Measurements from ENCODE around the gene VPREB3. TPM values are rescaled to one million over a fixed set of nuclear protein-coding genes. Genes with fewer than 3 reads are reported as not detected.

VPREB3 gene
- not detected for total RNA-seq
- total RNA-seq (2013) = 39.5 TPM

GRCh38 chr22:23754220-23754919 lies at the start of gene VPREB3:
VPREB3 (minus strand) TSS chr22:23754425; CDS start chr22:23754363, 62 bp downstream.
- H3K4me3 Mint-ChIP-seq = peak within 1 kb of the TSS; percentile 40
- H3K27ac ChIP-seq (ENCODE audit: low read length) = peak within 1 kb of the TSS; percentile 76
- intact Hi-C loops (cut with micrococcal nuclease) = no loop called here

GRCh38 chr22:23803001-23803819 lies 49.0 kb upstream of the VPREB3 start:
- Histone ChIP-seq H3K36me3 (ENCODE audit: control insufficient read depth, insufficient read depth, low read length) (peaks cover 55% of the 10 kb centered on the region), H3K9me3 (ENCODE audit: control insufficient read depth, insufficient read depth, low read length) (no peaks in the 10 kb centered on the region), H3K4me3 (ENCODE audit: low read length) (no peak overlapping the region), H3K4me1 (ENCODE audit: control insufficient read depth, insufficient read depth, low read length) (peaks cover 23% of the 10 kb centered on the region), H3K27ac (ENCODE audit: low read length) (no peak overlapping the region), H3K27me3 (ENCODE audit: control insufficient read depth, insufficient read depth, low read length) (no peaks in the 10 kb centered on the region)
- intact Hi-C loops (cut with micrococcal nuclease) = no loop called here
- Mint-ChIP-seq H3K27me3 (ENCODE audit: low read depth in 2 of 2) (no peaks in the 10 kb centered on the region), H3K36me3 (no peaks in the 10 kb centered on the region), H3K9me3 (no peaks in the 10 kb centered on the region), H3K4me3 (no peak overlapping the region), H3K4me1 (peaks cover 0 to 6% of the 10 kb centered on the region in 2 donors), H3K27ac (no peak overlapping the region)
- TF ChIP-seq, protein P1, sequence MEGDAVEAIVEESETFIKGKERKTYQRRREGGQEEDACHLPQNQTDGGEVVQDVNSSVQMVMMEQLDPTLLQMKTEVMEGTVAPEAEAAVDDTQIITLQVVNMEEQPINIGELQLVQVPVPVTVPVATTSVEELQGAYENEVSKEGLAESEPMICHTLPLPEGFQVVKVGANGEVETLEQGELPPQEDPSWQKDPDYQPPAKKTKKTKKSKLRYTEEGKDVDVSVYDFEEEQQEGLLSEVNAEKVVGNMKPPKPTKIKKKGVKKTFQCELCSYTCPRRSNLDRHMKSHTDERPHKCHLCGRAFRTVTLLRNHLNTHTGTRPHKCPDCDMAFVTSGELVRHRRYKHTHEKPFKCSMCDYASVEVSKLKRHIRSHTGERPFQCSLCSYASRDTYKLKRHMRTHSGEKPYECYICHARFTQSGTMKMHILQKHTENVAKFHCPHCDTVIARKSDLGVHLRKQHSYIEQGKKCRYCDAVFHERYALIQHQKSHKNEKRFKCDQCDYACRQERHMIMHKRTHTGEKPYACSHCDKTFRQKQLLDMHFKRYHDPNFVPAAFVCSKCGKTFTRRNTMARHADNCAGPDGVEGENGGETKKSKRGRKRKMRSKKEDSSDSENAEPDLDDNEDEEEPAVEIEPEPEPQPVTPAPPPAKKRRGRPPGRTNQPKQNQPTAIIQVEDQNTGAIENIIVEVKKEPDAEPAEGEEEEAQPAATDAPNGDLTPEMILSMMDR (IDR thresholded peaks at IDR 0.05) = no peak
- no peak for DNase-seq
- WGBS (ENCODE audit: insufficient coverage) = 85% methylated on average over 21 of the region's 21 CpGs
- no peak for ATAC-seq

More at GRCh38 chr22:23754220-23754919, at the start of gene VPREB3:
- Histone ChIP-seq H3K27me3 (ENCODE audit: control insufficient read depth, insufficient read depth, low read length) (no peaks in the 10 kb centered on the region), H3K9me3 (ENCODE audit: control insufficient read depth, insufficient read depth, low read length) (no peaks in the 10 kb centered on the region), H3K4me1 (ENCODE audit: control insufficient read depth, insufficient read depth, low read length) (peaks cover 26% of the 10 kb centered on the region), H3K36me3 (ENCODE audit: control insufficient read depth, insufficient read depth, low read length) (no peaks in the 10 kb centered on the region), H3K4me3 (ENCODE audit: low read length) (peak within 1 kb of the TSS; percentile 36)
- H3K36me3 Mint-ChIP-seq = no peaks in the 10 kb centered on the region
- TF ChIP-seq, protein P1 (IDR thresholded peaks at IDR 0.05) = no peak
- H3K27me3 Mint-ChIP-seq (ENCODE audit: low read depth in 2 of 2) = no peaks in the 10 kb centered on the region
- no peak for DNase-seq
- 83% methylated on average over 14 of the region's 14 CpGs for WGBS (ENCODE audit: insufficient coverage)
- no peaks in the 10 kb centered on the region for H3K9me3 Mint-ChIP-seq
- ATAC-seq = no peak
- peaks cover 14 to 19% of the 10 kb centered on the region in 2 donors for H3K4me1 Mint-ChIP-seq
- H3K27ac Mint-ChIP-seq = no peak within 1 kb of the TSS

- no peak overlapping the region for H3K27ac Mint-ChIP-seq
- no peak for DNase-seq
- Histone ChIP-seq H3K36me3 (ENCODE audit: control insufficient read depth, insufficient read depth, low read length) (peaks cover 61% of the 10 kb centered on the region), H3K4me3 (ENCODE audit: low read length) (no peak overlapping the region), H3K9me3 (ENCODE audit: control insufficient read depth, insufficient read depth, low read length) (no peaks in the 10 kb centered on the region), H3K4me1 (ENCODE audit: control insufficient read depth, insufficient read depth, low read length) (peaks cover 23% of the 10 kb centered on the region), H3K27me3 (ENCODE audit: control insufficient read depth, insufficient read depth, low read length) (no peaks in the 10 kb centered on the region), H3K27ac (ENCODE audit: low read length) (peak overlapping the region; percentile 57)
- 98% methylated on average over 8 of the region's 8 CpGs for WGBS (ENCODE audit: insufficient coverage)
- H3K4me1 Mint-ChIP-seq = peaks cover 0 to 6% of the 10 kb centered on the region in 2 donors
- no peaks in the 10 kb centered on the region for H3K9me3 Mint-ChIP-seq
- no peak overlapping the region for H3K4me3 Mint-ChIP-seq
- no peak for ATAC-seq
- intact Hi-C loops (cut with micrococcal nuclease) = no loop called here
- H3K36me3 Mint-ChIP-seq = no peaks in the 10 kb centered on the region
- H3K27me3 Mint-ChIP-seq (ENCODE audit: low read depth in 2 of 2) = no peaks in the 10 kb centered on the region
- TF ChIP-seq, protein P1 (IDR thresholded peaks at IDR 0.05) = no peak
Observed at GRCh38 chr22:23801886-23802377, 47.7 kb upstream of the VPREB3 start.
